K562 (cell line): Measurements from ENCODE around the gene ABHD14A.

Source experiments
- E2F1 ChIP-seq: sonication (generic); formaldehyde crosslinking; IDR thresholded peaks from 2 replicates; pipeline ENCODE4 v1.8.1; 2023; ENCODE audit warnings: mild to moderate bottlenecking, missing genetic modification reagents, moderate library complexity
- EP300 ChIP-seq: IDR thresholded peaks from 2 replicates; pipeline ENCODE4 v1.6.1; 2012; ENCODE audit warnings: low read length, improper control_type of control experiment
- ETV6 ChIP-seq, 3 experiments: fragments of 150-350 bp in 1 of 3; sonication (generic) in 1 of 3; formaldehyde crosslinking in 1 of 3; IDR thresholded peaks; 2 replicates each; pipeline versions ENCODE4 v1.6.1 to v1.8.0; 2014 to 2022; ENCODE audit warnings: borderline replicate concordance in 2 of 3, low read depth in 2 of 3, antibody characterized with exemption in 1 of 3, low read length in 1 of 3, mild to moderate bottlenecking in 1 of 3, missing genetic modification reagents in 1 of 3
- HNRNPH1 ChIP-seq: fragments of 200-400 bp; formaldehyde crosslinking; optimal IDR thresholded peaks from 2 replicates; pipeline ENCODE3; 2017; ENCODE audit warnings: low read depth, mild to moderate bottlenecking, low read length, moderate library complexity
- IRF2 ChIP-seq: sonication (generic); formaldehyde crosslinking; IDR thresholded peaks from 2 replicates; pipeline ENCODE4 v1.8.1; 2022; ENCODE audit warnings: mild to moderate bottlenecking, missing genetic modification reagents
- MXI1 ChIP-seq: IDR thresholded peaks from 2 replicates; pipeline ENCODE4 v1.6.1; 2011; ENCODE audit warnings: low read depth, mild to moderate bottlenecking, improper control_type of control experiment, low read length
- RNF2 ChIP-seq: sonication (generic); IDR thresholded peaks from 2 replicates; pipeline ENCODE4 v1.6.1; 2016
- ZKSCAN3 ChIP-seq: fragments of 250-450 bp; sonication (Bioruptor Pico); IDR thresholded peaks from 2 replicates; pipeline ENCODE4 v1.4.0; 2020
- ZNF24 ChIP-seq: fragments of 450-650 bp; IDR thresholded peaks from 2 replicates; pipeline ENCODE4 v1.6.1; 2016
- ZNF639 ChIP-seq, 2 experiments: fragments of 200-800 bp in 1 of 2; sonication (Bioruptor generic) in 1 of 2; sonication (generic) in 1 of 2; formaldehyde crosslinking in 1 of 2; IDR thresholded peaks in 1 of 2; conservative IDR thresholded peaks in 1 of 2; 2 replicates each; pipeline versions ENCODE4 v1.5.0 to v1.6.1; 2016 to 2020; ENCODE audit warnings: missing compliant biosample characterization in 1 of 2, missing genetic modification characterization in 1 of 2, missing genetic modification reagents in 1 of 2

- TF ChIP-seq ZKSCAN3 (no peak), ZNF639 (CRISPR knock-in tag; conservative IDR thresholded peaks at IDR 0.05 in 1 of 2, IDR thresholded peaks at IDR 0.05 in 1 of 2) (no peak), EP300 (no peak), ETV6 (IDR thresholded peaks at IDR 0.05; ENCODE audit: borderline replicate concordance in 1 of 2, low read depth in 2 of 2, low read length in 1 of 2) (no peak), ETV6 (CRISPR knock-in tag; IDR thresholded peaks at IDR 0.05; ENCODE audit: borderline replicate concordance) (no peak), E2F1 (CRISPR knock-in tag) (no peak), HNRNPH1 (no peak), IRF2 (no peak), RNF2 (no peak), MXI1 (no peak), ZNF24 (no peak)
Observed at GRCh38 chr3:51966922-51967383, 7.9 kb upstream of the ABHD14A start.
